HG03097 (cell line): Measurements from ENCODE around the gene SLC26A2.
"Not testable (repeated sequence)": the region's sequence is repeated elsewhere in the genome, so short reads cannot be mapped to it uniquely, and the experiment has no call there.

Source experiments
- ATAC-seq: cut with Tn5 transposase; IDR thresholded peaks from one replicate; pipeline ENCODE4 v1.9.1; 2021; ENCODE audit not compliant: unreplicated experiment, low FRiP score

The SLC26A2 gene

GRCh38 chr5:149936700-149937091, 23.9 kb upstream of the SLC26A2 start:
- ATAC-seq: no peak

- no peak for ATAC-seq
These were observed 22.9 kb upstream of the SLC26A2 start for GRCh38 chr5:149937610-149938009.

- no peak for ATAC-seq
These were observed 22.3 kb upstream of the SLC26A2 start for GRCh38 chr5:149938279-149938678.

DNA sequence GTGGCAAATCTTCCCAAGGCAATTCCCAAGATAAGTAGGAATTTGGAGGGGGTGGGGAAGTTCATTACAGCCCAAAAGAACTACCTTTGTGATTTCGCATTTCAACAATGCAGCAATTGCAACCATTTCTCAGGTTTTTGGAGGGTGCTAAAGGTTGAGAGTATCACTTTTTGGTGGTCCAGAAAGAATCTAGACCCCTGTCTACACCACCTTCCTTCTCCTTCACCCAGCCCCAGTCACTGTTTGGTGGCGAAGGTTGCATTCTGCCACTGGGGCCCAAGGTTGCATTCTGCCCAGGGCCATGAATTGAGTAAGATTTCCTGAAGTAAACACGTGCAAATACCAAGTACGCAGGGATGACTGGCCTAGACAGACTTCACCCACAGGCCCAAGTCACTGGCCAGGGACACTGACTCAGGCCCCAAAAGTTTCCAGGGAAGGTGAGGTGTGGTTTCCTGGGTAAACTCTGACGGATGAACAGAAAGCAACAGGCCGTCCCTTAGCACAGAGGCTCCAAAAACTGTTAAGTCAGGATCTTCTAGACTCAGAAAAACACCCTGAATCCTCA, 21.7 kb upstream of the SLC26A2 start:
- no peak for ATAC-seq

- no peak for ATAC-seq
These were observed 21.0 kb upstream of the SLC26A2 start for GRCh38 chr5:149939546-149939945.

DNA sequence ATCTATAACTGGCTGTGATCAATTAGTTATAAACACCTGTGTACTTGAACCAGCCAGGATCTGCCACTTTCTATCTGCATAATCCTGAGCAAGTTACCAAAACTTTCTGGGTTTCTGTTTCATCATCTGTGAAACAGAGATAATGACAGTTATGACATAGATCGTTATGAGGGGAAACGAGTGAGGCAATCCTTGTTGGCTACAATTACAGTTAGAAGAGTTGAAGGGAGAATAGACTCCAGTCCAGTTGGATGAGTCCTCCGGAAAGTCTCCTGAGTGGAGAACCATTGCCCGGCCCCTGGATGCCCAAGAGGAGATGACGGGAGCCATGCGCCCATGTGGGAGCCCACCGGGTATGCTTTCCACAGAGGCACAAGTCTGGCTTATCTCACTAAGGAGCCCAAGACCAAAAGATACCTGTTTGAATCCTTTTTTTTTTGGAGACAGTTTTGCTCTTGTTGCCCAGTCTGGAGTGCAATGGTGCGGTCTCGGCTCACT, 20.4 kb upstream of the SLC26A2 start:
- ATAC-seq: peak; percentile 72

GRCh38 chr5:149940941-149941644, 19.5 kb upstream of the SLC26A2 start:
- no peak for ATAC-seq

DNA sequence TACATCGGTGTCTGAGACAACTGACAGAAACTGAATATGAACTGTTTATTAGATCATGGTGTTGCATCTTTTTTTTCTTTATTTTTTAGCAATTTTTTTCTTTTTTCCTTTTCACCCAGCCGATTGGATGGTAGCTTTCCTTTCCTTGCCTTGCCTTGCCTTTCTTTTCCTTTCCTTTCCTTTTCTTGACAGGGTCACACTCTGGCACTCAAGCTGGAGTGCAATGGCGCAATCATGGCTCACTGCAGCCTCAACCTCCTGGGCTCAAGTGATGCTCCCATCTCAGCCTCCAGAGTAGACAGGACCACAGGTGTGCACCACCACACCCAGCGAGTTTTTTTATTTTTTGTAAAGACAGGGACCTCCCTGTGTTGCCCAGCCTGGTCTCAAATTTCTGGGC, 18.8 kb upstream of the SLC26A2 start:
- no peak for ATAC-seq

GRCh38 chr5:149942199-149942598, 18.4 kb upstream of the SLC26A2 start:
- ATAC-seq: no peak

- ATAC-seq: not testable (repeated sequence)
These were observed 17.8 kb upstream of the SLC26A2 start for GRCh38 chr5:149942741-149943169.

DNA sequence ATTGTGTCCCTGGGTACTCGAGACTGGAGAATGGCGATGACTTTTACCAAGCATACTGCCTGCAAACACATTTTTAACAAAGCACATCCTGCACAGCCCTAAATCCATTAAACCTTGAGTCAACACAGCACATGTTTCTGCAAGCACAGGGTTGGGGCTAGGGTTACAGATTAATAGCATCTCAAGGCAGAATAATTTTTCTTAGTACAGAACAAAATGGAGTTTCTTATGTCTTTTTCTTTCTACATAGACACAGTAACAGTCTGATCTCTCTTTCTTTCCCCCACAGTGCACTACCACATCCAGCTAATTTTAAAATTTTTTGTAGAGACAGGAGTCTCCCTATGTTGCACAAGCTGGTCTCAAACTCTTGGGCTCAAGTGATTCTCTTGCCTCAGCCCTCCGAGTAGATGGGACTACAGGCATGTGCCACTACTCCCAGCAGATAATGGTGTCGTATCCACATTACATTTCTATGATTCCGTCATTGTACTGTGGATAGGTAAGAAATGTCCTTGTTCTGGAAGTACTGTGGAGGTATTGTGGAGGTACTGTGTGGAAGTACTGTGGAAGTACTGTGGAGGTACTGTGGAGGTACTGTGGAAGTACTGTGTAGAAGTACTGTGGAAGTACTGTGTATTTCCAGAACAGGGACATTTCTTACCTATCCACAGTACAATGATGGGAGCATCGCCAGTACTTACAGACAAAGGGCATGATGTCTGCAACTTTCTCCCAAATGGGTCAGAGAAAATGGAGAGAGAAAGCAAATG, 17.2 kb upstream of the SLC26A2 start:
- not testable (repeated sequence) for ATAC-seq

DNA sequence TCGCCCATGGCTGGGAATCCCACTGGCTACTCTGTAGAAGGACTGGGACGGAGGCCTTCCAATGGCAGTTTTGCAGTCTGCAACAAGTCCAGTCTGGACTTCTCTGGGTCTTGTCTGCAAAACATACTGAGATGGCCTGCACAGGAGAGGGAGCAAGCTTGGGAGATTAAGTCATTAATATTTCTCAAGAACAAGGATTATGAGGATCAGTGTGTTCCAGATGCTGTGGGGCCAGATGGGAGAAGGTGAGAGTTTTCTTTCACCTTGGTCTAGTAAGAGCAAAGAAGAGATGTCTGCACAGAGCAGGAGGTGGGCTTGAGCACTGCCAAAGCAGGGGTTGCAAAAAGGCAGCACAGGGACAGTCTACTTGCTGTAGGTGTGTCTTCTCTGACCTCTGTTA, 15.9 kb upstream of the SLC26A2 start, which contains the start of gene PDE6A:
Gene PDE6A, minus strand, starts transcription at position 128 of the 400 bp plus-strand sequence. Its CDS starts 120 bp downstream, at position 8.
- ATAC-seq: no peak

DNA sequence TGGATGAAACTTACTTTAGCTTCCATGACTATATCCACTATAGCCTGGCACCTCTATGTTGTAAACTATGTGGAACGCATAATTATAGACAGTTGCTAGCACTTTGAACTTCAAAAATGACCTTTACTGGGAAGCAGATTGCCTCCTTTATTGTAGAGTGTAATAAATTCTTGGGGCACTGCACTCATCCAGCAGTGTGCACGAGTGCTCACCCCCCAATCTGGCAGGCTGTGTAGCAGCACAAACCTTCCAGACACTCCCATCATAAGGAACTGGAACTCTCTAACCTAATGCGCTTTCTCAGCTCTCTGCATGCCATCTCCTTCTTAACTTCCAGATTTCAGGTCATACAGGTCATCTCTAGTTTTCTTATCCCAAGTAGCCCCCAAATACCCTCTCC, 14.4 kb upstream of the SLC26A2 start:
- ATAC-seq: no peak

DNA sequence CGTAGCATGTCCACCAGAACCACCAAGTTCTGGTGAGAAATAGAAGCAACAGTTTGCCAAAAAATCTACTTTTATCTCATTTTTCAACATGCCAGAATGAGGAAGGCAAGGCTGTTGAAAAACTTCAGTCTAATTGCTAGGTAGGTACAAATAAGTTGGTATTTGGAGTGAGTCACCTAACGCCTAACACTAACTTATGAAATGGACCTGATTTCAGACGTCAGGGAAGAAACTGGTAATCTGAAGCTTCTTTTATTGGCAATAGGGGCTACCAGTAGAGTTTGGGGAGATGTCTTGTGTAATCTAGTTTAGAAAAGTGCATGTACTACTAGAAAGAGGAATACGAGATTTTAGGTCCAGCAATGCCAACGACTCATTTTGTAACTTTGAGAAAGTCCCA, 11.6 kb upstream of the SLC26A2 start:
- ATAC-seq: no peak

- ATAC-seq: no peak
These were observed 9.3 kb upstream of the SLC26A2 start for GRCh38 chr5:149951138-149951749.

- no peak for ATAC-seq
These were observed 7.0 kb upstream of the SLC26A2 start for GRCh38 chr5:149953436-149954121.

DNA sequence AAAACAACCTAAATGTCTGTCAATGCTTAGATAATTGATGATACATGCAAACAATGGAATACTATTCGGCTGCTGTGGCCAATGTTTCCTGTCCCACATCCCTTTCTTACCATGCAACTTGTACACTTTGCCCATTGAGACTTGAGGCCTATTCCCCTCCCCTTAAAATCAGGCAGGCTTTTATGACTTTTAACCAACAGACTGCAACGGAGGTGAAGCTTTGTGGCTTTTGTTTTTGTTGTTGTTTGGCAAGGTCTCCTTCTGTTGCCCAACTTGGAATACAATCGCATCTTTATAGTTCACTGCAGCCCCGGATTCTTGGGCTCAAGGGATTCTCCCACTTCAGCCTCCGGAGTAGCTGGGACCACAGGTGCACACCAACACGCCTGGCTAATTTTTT, 5.8 kb upstream of the SLC26A2 start:
- no peak for ATAC-seq

DNA sequence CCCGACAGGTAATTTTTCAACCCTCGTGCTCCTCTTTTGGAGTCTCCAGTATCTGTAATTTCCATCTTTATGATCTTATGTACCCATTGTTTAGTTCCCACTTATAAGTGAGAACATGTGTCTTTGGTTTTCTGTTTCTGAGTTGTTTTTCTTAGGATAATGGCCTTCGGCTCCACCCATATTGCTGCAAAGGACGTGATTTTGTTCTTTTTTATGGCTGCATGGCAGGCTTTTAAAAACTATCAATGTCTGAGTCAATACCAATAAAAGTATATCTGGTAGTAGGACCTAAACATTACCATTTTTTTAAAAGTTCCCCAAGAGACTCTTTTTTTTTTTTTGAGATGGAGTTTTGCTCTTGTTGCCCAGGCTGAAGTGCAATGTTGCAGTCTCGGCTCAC, 3.9 kb upstream of the SLC26A2 start:
- no peak for ATAC-seq

DNA sequence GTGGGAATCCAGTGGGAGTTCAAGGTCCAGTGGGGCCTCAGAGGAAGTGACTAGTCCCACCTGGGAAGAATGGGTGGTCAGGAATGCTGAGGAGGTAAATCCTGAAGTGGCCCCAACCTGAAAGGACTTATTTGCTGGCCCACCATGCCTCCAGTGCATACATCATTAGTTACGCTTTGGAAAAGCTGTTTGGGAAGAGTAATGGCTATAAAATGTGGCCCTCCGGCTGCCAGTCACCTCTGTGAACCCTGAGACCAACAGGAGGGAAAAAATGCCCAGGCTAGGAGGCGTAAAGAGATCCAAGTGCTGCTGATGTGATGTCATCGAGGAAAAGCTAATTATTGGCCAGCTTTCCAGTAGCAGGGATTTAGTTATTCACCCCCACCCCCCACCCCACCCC, 2.7 kb upstream of the SLC26A2 start:
- no peak for ATAC-seq

GRCh38 chr5:149959406-149960236, 937 bp upstream of the SLC26A2 start:
- ATAC-seq: no peak
